Activated naive CD4-positive, alpha-beta T cell treated with Interleukin-2 at 50 U/mL for 16 hours (primary cell): ENCODE measurements around the gene MESD.

Experiments used
- DNase-seq: peaks from one replicate; pipeline ENCODE4 v3.0.0-alpha.2; 2020

The MESD gene

GRCh38 chr15:80931721-80932512 is 57.7 kb downstream of the MESD start:
- no peak for DNase-seq

- no peak for DNase-seq
Observed at GRCh38 chr15:80931191-80931590, 58.4 kb downstream of the MESD start.

- DNase-seq, result no peak
Observed at GRCh38 chr15:80929689-80930088, 59.9 kb downstream of the MESD start.

- DNase-seq, result no peak
Observed at GRCh38 chr15:80929225-80929624, 60.4 kb downstream of the MESD start.

GRCh38 chr15:80926126-80926525 is 63.5 kb downstream of the MESD start:
- DNase-seq, result no peak

GRCh38 chr15:80925597-80926059 is 64.0 kb downstream of the MESD start:
- no peak for DNase-seq

GRCh38 chr15:80924278-80924677 is 65.3 kb downstream of the MESD start:
- DNase-seq, result no peak

GRCh38 chr15:80923668-80924067 is 66.0 kb downstream of the MESD start:
- no peak for DNase-seq

- no peak for DNase-seq
Observed at GRCh38 chr15:80921736-80922410, 67.7 kb downstream of the MESD start.

GRCh38 chr15:80920271-80920699 is 69.3 kb downstream of the MESD start:
- DNase-seq, result no peak

GRCh38 chr15:80918196-80918783 is 71.3 kb downstream of the MESD start:
- no peak for DNase-seq

- DNase-seq, result no peak
Observed at GRCh38 chr15:80916056-80916455, 73.6 kb downstream of the MESD start.

GRCh38 chr15:80915472-80915871 is 74.1 kb downstream of the MESD start:
- DNase-seq, result no peak

- no peak for DNase-seq
Observed at GRCh38 chr15:80913541-80913940, 76.1 kb downstream of the MESD start.

- DNase-seq, result no peak
Observed at GRCh38 chr15:80912673-80913072, 76.9 kb downstream of the MESD start.

GRCh38 chr15:80911821-80912220 is 77.8 kb downstream of the MESD start:
- no peak for DNase-seq

- no peak for DNase-seq
Observed at GRCh38 chr15:80906159-80906766, 83.4 kb downstream of the MESD start.

- DNase-seq, result no peak
Observed at GRCh38 chr15:80904998-80905397, 84.6 kb downstream of the MESD start.

GRCh38 chr15:80902298-80902801 is 87.3 kb downstream of the MESD start:
- no peak for DNase-seq

- no peak for DNase-seq
Observed at GRCh38 chr15:80898040-80898439, 91.6 kb downstream of the MESD start.
